Lower lobe of right lung (tissue), 2 donors: Measurements from ENCODE around the gene PRKG1. TPM values are rescaled to one million over a fixed set of nuclear protein-coding genes. Genes with fewer than 3 reads are reported as not detected.

Source experiments
- ATAC-seq, 2 donors: fragments of 200-7000 bp; cut with Tn5 transposase; one replicate each; pipeline ENCODE4 v1.9.1; 2020 to 2022; ENCODE audit warnings: mild to moderate bottlenecking in 2 of 2, moderate library complexity in 2 of 2
- DNase-seq: peaks from one replicate; pipeline ENCODE4 v3.0.0-alpha.2; 2020
- H3K27ac ChIP-seq: fragments of 200-600 bp; one replicate; pipeline ENCODE4 v1.8.0; 2022
- H3K27me3 ChIP-seq: fragments of 200-600 bp; one replicate; pipeline ENCODE4 v1.8.0; 2022; ENCODE audit warnings: low read depth
- H3K36me3 ChIP-seq: fragments of 200-600 bp; one replicate; pipeline ENCODE4 v1.8.0; 2022; ENCODE audit warnings: mild to moderate bottlenecking
- H3K4me1 ChIP-seq: fragments of 200-600 bp; one replicate; pipeline ENCODE4 v1.8.0; 2022
- H3K4me3 ChIP-seq: fragments of 200-600 bp; one replicate; pipeline ENCODE4 v1.8.0; 2022; ENCODE audit warnings: mild to moderate bottlenecking
- H3K9me3 ChIP-seq: fragments of 200-600 bp; one replicate; pipeline ENCODE4 v1.8.0; 2022
- CTCF ChIP-seq: fragments of 200-600 bp; IDR thresholded peaks from one replicate; pipeline ENCODE4 v1.8.0; 2022; ENCODE audit warnings: antibody characterized with exemption, mild to moderate bottlenecking
- intact Hi-C: fragments of 100-400 bp; cut with DNase I; formaldehyde crosslinking; loops from one replicate; pipeline ENCODE4 v1.11.0; 2022
- total RNA-seq: library from RNA; stranded (reverse); fragmentation: NEBNext Ultra II Directional; extraction: Animal tissue kit (Norgen Biotek cat#: 25700); gene quantifications from one replicate; pipeline ENCODE4 v1.2.1, GENCODE V29; 2021
- donor health status: DM: no; HTN: yes; CAD: no; lungs with severe emphysema.

The PRKG1 gene
- total RNA-seq, 1 donor from 2014 or later = 23.6 TPM

- Histone ChIP-seq H3K4me1 (no peaks in the 10 kb centered on the region), H3K36me3 (no peaks in the 10 kb centered on the region), H3K9me3 (no peaks in the 10 kb centered on the region), H3K4me3 (no peak overlapping the region), H3K27me3 (no peaks in the 10 kb centered on the region), H3K27ac (no peak overlapping the region)
- intact Hi-C loops = no loop called here
- TF ChIP-seq CTCF = no peak
- no peak for DNase-seq
- no peak for ATAC-seq
These were observed 1113.4 kb downstream of the PRKG1 start for GRCh38 chr10:52187521-52188258.

- H3K27ac ChIP-seq = no peak overlapping the region
- no peaks in the 10 kb centered on the region for H3K27me3 ChIP-seq
- no peaks in the 10 kb centered on the region for H3K4me1 ChIP-seq
- DNase-seq (no peak), ATAC-seq (no peak)
- no peaks in the 10 kb centered on the region for H3K9me3 ChIP-seq
- TF ChIP-seq CTCF = no peak
- intact Hi-C loops = no loop called here
- H3K4me3 ChIP-seq = no peak overlapping the region
- H3K36me3 ChIP-seq = no peaks in the 10 kb centered on the region
These were observed 1116.8 kb downstream of the PRKG1 start for GRCh38 chr10:52191049-52191448.

- no peaks in the 10 kb centered on the region for H3K36me3 ChIP-seq
- no peak for ATAC-seq
These were observed 1119.9 kb downstream of the PRKG1 start for GRCh38 chr10:52194191-52194590.

GRCh38 chr10:52194716-52195115, 1120.4 kb downstream of the PRKG1 start:
- no peaks in the 10 kb centered on the region for H3K27me3 ChIP-seq
- H3K36me3 ChIP-seq = no peaks in the 10 kb centered on the region
- H3K4me1 ChIP-seq = no peaks in the 10 kb centered on the region
- TF ChIP-seq CTCF = no peak
- ATAC-seq (no peak), DNase-seq (no peak)
- H3K9me3 ChIP-seq = no peaks in the 10 kb centered on the region
- intact Hi-C loops = no loop called here
- no peak overlapping the region for H3K4me3 ChIP-seq
- H3K27ac ChIP-seq = no peak overlapping the region

More at GRCh38 chr10:52194191-52194590, 1119.9 kb downstream of the PRKG1 start:
- Histone ChIP-seq H3K4me3 (no peak overlapping the region), H3K27ac (no peak overlapping the region), H3K27me3 (no peaks in the 10 kb centered on the region), H3K9me3 (no peaks in the 10 kb centered on the region), H3K4me1 (no peaks in the 10 kb centered on the region)
- intact Hi-C loops = no loop called here
- no peak for TF ChIP-seq CTCF
- DNase-seq = no peak

GRCh38 chr10:52197098-52197497, 1122.8 kb downstream of the PRKG1 start:
- Histone ChIP-seq H3K27ac (no peak overlapping the region), H3K4me3 (no peak overlapping the region), H3K27me3 (no peaks in the 10 kb centered on the region), H3K9me3 (no peaks in the 10 kb centered on the region), H3K36me3 (no peaks in the 10 kb centered on the region), H3K4me1 (no peaks in the 10 kb centered on the region)
- DNase-seq = no peak
- intact Hi-C loops = no loop called here
- no peak for ATAC-seq
- no peak for TF ChIP-seq CTCF
